PC-3 (cell line): ENCODE results near the gene CXCR3.

Source experiments
- EZH2 ChIP-seq: fragments of 300-600 bp; sonication (generic); IDR thresholded peaks from one replicate; pipeline ENCODE4 v1.6.1; 2017; ENCODE audit warnings: antibody characterized with exemption, mild to moderate bottlenecking, low read length; ENCODE audit not compliant: unreplicated experiment
- EZH2phosphoT487 ChIP-seq: fragments of 300-600 bp; sonication (generic); IDR thresholded peaks from 2 replicates; pipeline ENCODE4 v1.6.1; 2018; ENCODE audit warnings: mild to moderate bottlenecking, antibody characterized with exemption, low read length, borderline replicate concordance
- TF ChIP-seq, protein P1 (sequence below): fragments of 300-600 bp; sonication (generic); conservative IDR thresholded peaks from 2 replicates; pipeline ENCODE4 v1.5.1; 2017; ENCODE audit warnings: antibody characterized with exemption, low read depth, mild to moderate bottlenecking, low read length

DNA sequence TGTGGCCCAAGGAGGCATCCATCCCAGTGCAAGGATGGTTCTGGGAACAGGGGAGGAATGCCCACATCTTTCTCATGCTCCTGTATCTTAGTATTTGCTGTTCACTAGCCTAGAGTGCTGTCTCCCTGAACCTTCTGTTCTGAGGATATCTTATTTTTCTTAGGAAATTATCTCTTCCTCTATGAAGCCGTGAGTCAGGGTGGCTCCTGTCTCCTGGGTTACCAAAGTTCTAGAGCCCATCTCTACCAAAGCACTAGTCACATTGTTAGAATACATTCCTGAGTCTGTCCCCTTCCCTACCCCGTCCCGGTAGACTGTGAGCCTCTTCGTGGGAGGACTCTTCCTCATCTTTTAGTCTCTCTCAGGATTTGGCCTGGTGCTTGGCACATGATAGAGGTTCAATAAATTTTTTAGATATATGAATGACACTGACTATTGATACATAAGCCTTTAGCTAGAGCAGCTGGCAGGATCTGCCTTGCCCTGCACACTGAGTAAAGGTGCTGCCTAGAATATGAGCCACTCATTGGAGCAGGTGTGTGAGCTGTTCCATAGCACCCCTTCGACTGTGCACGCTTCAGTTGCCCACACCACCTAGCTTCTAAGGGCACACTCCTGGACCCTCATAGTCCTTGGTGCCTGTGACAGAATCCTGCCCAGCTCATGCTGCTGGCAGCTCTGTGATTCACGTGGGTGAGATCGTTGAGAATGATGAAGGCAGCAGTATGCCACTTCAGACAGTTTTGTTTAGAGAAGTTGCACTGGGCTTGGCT, 13.3 kb downstream of the CXCR3 start:
- TF ChIP-seq, protein P1, sequence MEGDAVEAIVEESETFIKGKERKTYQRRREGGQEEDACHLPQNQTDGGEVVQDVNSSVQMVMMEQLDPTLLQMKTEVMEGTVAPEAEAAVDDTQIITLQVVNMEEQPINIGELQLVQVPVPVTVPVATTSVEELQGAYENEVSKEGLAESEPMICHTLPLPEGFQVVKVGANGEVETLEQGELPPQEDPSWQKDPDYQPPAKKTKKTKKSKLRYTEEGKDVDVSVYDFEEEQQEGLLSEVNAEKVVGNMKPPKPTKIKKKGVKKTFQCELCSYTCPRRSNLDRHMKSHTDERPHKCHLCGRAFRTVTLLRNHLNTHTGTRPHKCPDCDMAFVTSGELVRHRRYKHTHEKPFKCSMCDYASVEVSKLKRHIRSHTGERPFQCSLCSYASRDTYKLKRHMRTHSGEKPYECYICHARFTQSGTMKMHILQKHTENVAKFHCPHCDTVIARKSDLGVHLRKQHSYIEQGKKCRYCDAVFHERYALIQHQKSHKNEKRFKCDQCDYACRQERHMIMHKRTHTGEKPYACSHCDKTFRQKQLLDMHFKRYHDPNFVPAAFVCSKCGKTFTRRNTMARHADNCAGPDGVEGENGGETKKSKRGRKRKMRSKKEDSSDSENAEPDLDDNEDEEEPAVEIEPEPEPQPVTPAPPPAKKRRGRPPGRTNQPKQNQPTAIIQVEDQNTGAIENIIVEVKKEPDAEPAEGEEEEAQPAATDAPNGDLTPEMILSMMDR = no peak
- TF ChIP-seq EZH2phosphoT487 = no peak
- TF ChIP-seq EZH2 = no peak
